ENCODE data around the gene AP3D1. TPM values are rescaled to one million over a fixed set of nuclear protein-coding genes. Genes with fewer than 3 reads are reported as not detected.

AP3D1 gene
- total and polyA plus RNA-seq, 9 of the 15 experiments (the other 6 are each of a cell fraction or from before 2014, with no cell fraction given) = 1.2 to 86.1 (median 35.9) TPM

DNA sequence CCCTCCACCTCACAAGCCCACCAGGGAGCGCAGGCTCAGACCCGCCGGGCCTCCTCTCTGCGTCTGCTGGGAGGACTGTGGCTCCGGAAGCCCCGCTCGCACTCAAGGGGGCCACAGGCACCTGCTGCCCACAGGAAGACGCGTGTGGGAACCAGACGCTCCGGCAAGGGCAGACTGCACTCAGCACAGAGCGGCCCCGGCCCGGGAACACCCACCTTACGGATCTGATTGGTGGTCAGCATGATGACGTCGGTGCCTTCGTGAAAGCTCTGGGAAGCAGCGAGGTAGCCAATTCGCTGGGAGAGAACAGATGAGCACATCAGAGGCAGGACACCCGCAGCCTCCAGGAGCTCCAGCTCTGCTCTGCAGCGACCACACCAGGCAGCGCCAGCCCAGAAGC is 14.6 kb downstream of the AP3D1 start:
- H3K27me3 ChIP-seq (ENCODE audit: control insufficient read depth in 2 of 2, insufficient read depth in 2 of 2, low read length in 2 of 2) = no peaks in the 10 kb centered on the region
- 97% methylated on average over 16 of the region's 23 CpGs for WGBS (ENCODE audit: insufficient coverage, low coverage, missing lambda C conversion rate)
- CTCF ChIA-PET (ENCODE audit: low intra/inter-chr PET ratio) = no interaction called here
- ATAC-seq (no peak), DNase-seq (ENCODE audit: extremely low read depth in 1 of 4, low spot score in 3 of 4) (no peak), FAIRE-seq (no peak)
- intact Hi-C loops (cut with micrococcal nuclease) = no loop called here
- no peaks in the 10 kb centered on the region for H3K9me3 ChIP-seq (replicated peaks; ENCODE audit: control insufficient read depth, insufficient read depth, low read depth, low read length)
- no peaks in the 10 kb centered on the region for H4K20me1 ChIP-seq (replicated peaks; ENCODE audit: control insufficient read depth, insufficient read depth, low read length)
- H3K4me3 ChIP-seq = no peak overlapping the region
- no TSS peak for BruUV-seq (replicated peaks)
- TF ChIP-seq KDM4B (IDR thresholded peaks at IDR 0.05; ENCODE audit: borderline replicate concordance in 2 of 2, low read depth in 1 of 2) = no peak
- TF ChIP-seq SMARCC2 (IDR thresholded peaks at IDR 0.05; ENCODE audit: low read depth) = no peak
- TF ChIP-seq POLR2G (IDR thresholded peaks at IDR 0.05; ENCODE audit: low read depth, low read length) = peak; percentile 18; the same call in 1 of the 2 replicates
- no peak for TF ChIP-seq TRIM25 (IDR thresholded peaks at IDR 0.05; ENCODE audit: borderline replicate concordance)
- no peak overlapping the region for H3K4me2 ChIP-seq (ENCODE audit: insufficient read depth, low read length)
- no peak overlapping the region for H3K27ac ChIP-seq (ENCODE audit: extremely low read depth, low read depth, low read length)
- H3K79me2 ChIP-seq (ENCODE audit: control insufficient read depth, insufficient read depth, low read length) = peaks cover 24% of the 10 kb centered on the region
- no peaks in the 10 kb centered on the region for H3K9me1 ChIP-seq (ENCODE audit: control insufficient read depth, insufficient read depth, low read length)
- no peak overlapping the region for H2AFZ ChIP-seq (ENCODE audit: low read depth, low read length)
- in situ Hi-C loops (cut with MboI) = no loop called here
- H3K9ac ChIP-seq (ENCODE audit: insufficient read depth in 1 of 2, low read depth in 2 of 2, low read length in 2 of 2) = no peak overlapping the region; a peak in 1 of 4 replicates
- H3K4me1 ChIP-seq (replicated peaks in 1 of 2; ENCODE audit: control insufficient read depth in 2 of 2, insufficient read depth in 2 of 2, low read length in 2 of 2) = peaks cover 0 to 25% of the 10 kb centered on the region in 2 experiments; a peak in 2 of 5 replicates
- H3K36me3 ChIP-seq (ENCODE audit: control insufficient read depth, insufficient read depth, low read length) = peaks cover 75% of the 10 kb centered on the region; the same call in 2 of the 3 replicates
- POLR2A ChIA-PET = interaction anchor here (0.7 kb wide), 1 partner anchor 935 kb away, joined by 3 read pairs; no protein-coding TSS in a partner anchor
